Measurements from ENCODE around the gene RNF113B. TPM values are rescaled to one million over a fixed set of nuclear protein-coding genes. Genes with fewer than 3 reads are reported as not detected.

The RNF113B gene
- polyA plus RNA-seq, 2 of the 4 experiments (the other 2 are of a cell fraction) = not detected

GRCh38 chr13:98222816-98223215 lies 45.7 kb upstream of the RNF113B start:
- no peak overlapping the region for H3K27ac ChIP-seq
- no peaks in the 10 kb centered on the region for H3K4me1 ChIP-seq
- ChIA-PET POLR2A (no interaction called here), CTCF (no interaction called here)
- H3K9me3 ChIP-seq = no peaks in the 10 kb centered on the region
- WGBS (ENCODE audit: missing lambda C conversion rate) = 88% methylated on average over 6 of the region's 7 CpGs
- FAIRE-seq (no peak), DNase-seq (ENCODE audit: low read depth in 1 of 2, low spot score in 1 of 2) (no peak), ATAC-seq (no peak)
- H3K4me2 ChIP-seq = no peak overlapping the region
- no peak overlapping the region for H3K4me3 ChIP-seq
- TF ChIP-seq ATOH8 (CRISPR knock-in tag; IDR thresholded peaks at IDR 0.05; ENCODE audit: low read depth) = no peak
- TF ChIP-seq, protein P1, sequence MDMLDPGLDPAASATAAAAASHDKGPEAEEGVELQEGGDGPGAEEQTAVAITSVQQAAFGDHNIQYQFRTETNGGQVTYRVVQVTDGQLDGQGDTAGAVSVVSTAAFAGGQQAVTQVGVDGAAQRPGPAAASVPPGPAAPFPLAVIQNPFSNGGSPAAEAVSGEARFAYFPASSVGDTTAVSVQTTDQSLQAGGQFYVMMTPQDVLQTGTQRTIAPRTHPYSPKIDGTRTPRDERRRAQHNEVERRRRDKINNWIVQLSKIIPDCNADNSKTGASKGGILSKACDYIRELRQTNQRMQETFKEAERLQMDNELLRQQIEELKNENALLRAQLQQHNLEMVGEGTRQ (IDR thresholded peaks at IDR 0.05) = no peak
- no peak for TF ChIP-seq POLR2A (IDR thresholded peaks at IDR 0.05; ENCODE audit: low read length)
- no peak for TF ChIP-seq KDM1A (IDR thresholded peaks at IDR 0.05; ENCODE audit: low read depth)
- no peak for TF ChIP-seq CBX2 (IDR thresholded peaks at IDR 0.05; ENCODE audit: borderline replicate concordance, low read depth)
- TF ChIP-seq FOSB (CRISPR knock-in tag; IDR thresholded peaks at IDR 0.05) = no peak
- no peak for TF ChIP-seq EHF (CRISPR knock-in tag; IDR thresholded peaks at IDR 0.05)
- no peak for TF ChIP-seq ELK1 (IDR thresholded peaks at IDR 0.05; ENCODE audit: low read depth, low read length)
- no peak for TF ChIP-seq HES2 (IDR thresholded peaks at IDR 0.05)
- no peak for TF ChIP-seq RAD21 (conservative IDR thresholded peaks at IDR 0.05 in 1 of 2, IDR thresholded peaks at IDR 0.05 in 1 of 2)
- no peak for TF ChIP-seq GATA3 (IDR thresholded peaks at IDR 0.05; ENCODE audit: borderline replicate concordance)
- no peak for TF ChIP-seq ESRRA (IDR thresholded peaks at IDR 0.05; ENCODE audit: borderline replicate concordance, low read length)

GRCh38 chr13:98222081-98222554 lies 45.0 kb upstream of the RNF113B start:
- Histone ChIP-seq H3K9me3 (no peaks in the 10 kb centered on the region), H3K4me1 (no peaks in the 10 kb centered on the region), H3K4me2 (no peak overlapping the region), H3K27ac (no peak overlapping the region), H3K4me3 (no peak overlapping the region)
- ChIA-PET POLR2A (no interaction called here), CTCF (no interaction called here)
- TF ChIP-seq EP300 (IDR thresholded peaks at IDR 0.05) (no peak), POLR2A (IDR thresholded peaks at IDR 0.05; ENCODE audit: low read length) (no peak), HOXB13 (CRISPR knock-in tag; IDR thresholded peaks at IDR 0.05; ENCODE audit: low read depth) (no peak), ATOH8 (CRISPR knock-in tag; IDR thresholded peaks at IDR 0.05; ENCODE audit: low read depth) (no peak), RCOR1 (IDR thresholded peaks at IDR 0.05; ENCODE audit: low read depth, low read length) (no peak), EHF (CRISPR knock-in tag; IDR thresholded peaks at IDR 0.05) (no peak), CTCF (IDR thresholded peaks at IDR 0.05) (no peak), PHF8 (IDR thresholded peaks at IDR 0.05; ENCODE audit: borderline replicate concordance, low read depth) (no peak), KDM1A (IDR thresholded peaks at IDR 0.05; ENCODE audit: low read depth) (no peak), TP53 (CRISPR knock-in tag; IDR thresholded peaks at IDR 0.05) (no peak), CHD2 (IDR thresholded peaks at IDR 0.05; ENCODE audit: low read length, partially characterized antibody) (no peak), CBX2 (IDR thresholded peaks at IDR 0.05; ENCODE audit: borderline replicate concordance, low read depth) (no peak), NPAS2 (CRISPR knock-in tag; IDR thresholded peaks at IDR 0.05; ENCODE audit: borderline replicate concordance) (no peak), PBX3 (IDR thresholded peaks at IDR 0.05) (no peak), MAZ (IDR thresholded peaks at IDR 0.05; ENCODE audit: borderline replicate concordance, low read depth, low read length) (no peak), NFE2L2 (conservative IDR thresholded peaks at IDR 0.05; ENCODE audit: low read length) (no peak), FOSL2 (IDR thresholded peaks at IDR 0.05) (no peak), FOSL2 (CRISPR knock-in tag; IDR thresholded peaks at IDR 0.05) (no peak), E2F6 (IDR thresholded peaks at IDR 0.05; ENCODE audit: borderline replicate concordance, low read depth) (no peak), MYC (IDR thresholded peaks at IDR 0.05; ENCODE audit: borderline replicate concordance, low read length) (no peak)
- DNase-seq (ENCODE audit: low read depth in 1 of 2, low spot score in 1 of 2) (no peak), FAIRE-seq (no peak), ATAC-seq (no peak)
- WGBS (ENCODE audit: missing lambda C conversion rate) = 92% methylated on average over 5 of the region's 5 CpGs
